Cardiac septum (tissue), 1 donor: ENCODE data around the gene PSD2. TPM values are rescaled to one million over a fixed set of nuclear protein-coding genes. Genes with fewer than 3 reads are reported as not detected.

ENCODE experiments used
- DNase-seq: peaks from one replicate; pipeline ENCODE4 v3.0.0-alpha.2; 2020; ENCODE audit warnings: low spot score
- intact Hi-C: fragments of 100-400 bp; cut with DNase I; formaldehyde crosslinking; loops from one replicate; pipeline ENCODE4 v1.14.0; 2022
- total RNA-seq: library from RNA; stranded (reverse); fragmentation: NEBNext Ultra II Directional; extraction: Animal tissue kit (Norgen Biotek cat#: 25700); gene quantifications from one replicate; pipeline ENCODE4 v1.2.1, GENCODE V29; 2021
- donor health status: DM: no; HTN: no; CAD: no.

PSD2 gene
- total RNA-seq, 1 donor from 2014 or later = 0.08 TPM

- intact Hi-C loops = no loop called here
- DNase-seq = no peak
Measured at GRCh38 chr5:139847790-139848507, 52.3 kb downstream of the PSD2 start.

GRCh38 chr5:139848508-139849100, 53.0 kb downstream of the PSD2 start:
- DNase-seq = no peak
- intact Hi-C loops = no loop called here

GRCh38 chr5:139849501-139849900, 53.9 kb downstream of the PSD2 start:
- intact Hi-C loops = no loop called here
- DNase-seq = no peak

DNA sequence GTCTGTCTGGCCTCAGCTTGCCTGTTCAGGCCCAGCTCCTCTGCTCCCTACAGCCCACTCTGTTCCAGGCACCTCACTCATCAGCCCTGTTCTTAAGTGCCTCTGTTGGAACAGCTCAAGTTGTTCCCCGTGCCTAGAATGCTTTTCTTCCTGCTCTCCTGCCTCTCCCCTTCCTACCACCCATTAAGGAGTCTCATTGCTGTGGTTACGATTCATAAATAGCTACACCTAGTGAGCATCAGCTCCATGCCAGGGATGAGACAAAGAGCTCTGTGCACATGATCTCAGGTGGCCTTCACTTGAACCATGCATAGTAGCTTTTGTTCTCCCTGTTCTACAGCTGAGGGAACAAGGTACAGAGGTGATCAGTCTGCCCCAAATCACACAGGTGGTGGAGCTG, 54.3 kb downstream of the PSD2 start:
- intact Hi-C loops = no loop called here

DNA sequence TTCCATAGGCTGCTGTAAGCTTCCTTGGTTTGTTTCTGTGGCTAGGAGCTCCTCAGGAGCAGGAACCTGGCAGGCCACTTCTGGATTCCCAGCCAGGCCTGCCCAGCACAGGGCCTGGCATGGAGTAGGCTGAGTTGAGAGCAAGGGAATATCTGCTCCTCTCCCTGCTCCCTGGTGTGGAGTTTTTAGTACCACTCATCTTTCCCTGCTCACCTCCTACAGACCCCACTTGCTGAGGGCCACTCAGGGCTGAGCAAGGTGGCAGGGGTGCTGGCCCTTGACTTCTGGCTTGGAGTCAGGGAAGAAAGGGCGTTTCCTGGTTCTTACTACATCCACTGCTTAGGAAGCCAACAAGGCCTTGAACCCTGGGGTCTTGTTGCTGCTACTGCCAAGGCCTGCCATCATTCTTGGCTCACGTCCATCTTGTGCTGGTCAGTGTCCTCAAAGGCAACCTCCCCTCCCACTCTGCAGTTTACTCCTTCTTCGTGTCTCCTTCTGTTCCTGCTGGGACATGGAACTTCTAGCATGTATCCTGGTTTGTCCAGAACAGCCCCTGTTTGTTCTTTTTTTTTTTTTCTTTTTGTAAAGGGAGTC, 54.9 kb downstream of the PSD2 start:
- no peak for DNase-seq
- intact Hi-C loops = no loop called here

More for the DNA sequence above, 54.3 kb downstream of the PSD2 start:
- DNase-seq = no peak

DNA sequence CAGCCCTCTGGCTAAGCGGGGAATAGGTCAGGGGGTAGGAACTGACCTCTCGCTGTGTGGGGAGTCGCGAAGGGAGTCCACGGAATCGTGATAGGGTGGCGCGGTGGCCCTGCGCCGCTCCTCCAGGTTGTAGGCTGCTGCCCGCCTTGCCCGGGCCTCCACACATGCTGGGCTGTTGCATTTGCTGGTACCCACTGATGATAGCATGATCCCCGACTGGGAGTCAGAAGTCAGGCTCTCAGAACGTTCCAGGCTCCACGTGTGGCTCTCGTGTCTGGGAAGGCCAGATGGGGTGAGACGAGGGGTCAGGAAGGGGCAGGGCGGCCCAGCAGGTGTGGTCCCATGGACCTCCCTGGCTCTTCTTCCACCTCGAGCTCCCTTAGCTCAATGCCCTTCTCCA, 56.0 kb downstream of the PSD2 start:
- intact Hi-C loops = no loop called here
- peak; percentile 59 for DNase-seq

DNA sequence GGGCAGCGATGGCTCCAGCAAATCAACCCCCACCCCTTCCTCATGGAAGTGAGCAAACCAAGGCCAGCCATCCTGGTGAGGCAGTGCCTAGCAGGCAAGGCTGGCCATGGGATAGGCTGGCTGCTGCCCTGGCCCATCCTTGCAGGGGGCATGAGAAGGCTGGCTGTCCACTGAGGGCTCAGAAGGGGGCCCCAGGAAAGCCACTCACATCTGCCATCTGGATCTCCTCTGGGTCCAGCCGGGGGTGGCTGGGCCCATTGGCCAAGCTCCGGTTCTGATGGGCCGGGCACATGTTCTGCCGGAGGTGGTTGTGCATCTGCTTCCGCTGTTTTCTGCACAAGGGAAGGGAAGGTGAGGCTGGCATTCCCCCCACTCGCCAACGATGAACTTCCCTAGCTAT, 57.1 kb downstream of the PSD2 start:
- intact Hi-C loops = no loop called here
- DNase-seq = no peak

DNA sequence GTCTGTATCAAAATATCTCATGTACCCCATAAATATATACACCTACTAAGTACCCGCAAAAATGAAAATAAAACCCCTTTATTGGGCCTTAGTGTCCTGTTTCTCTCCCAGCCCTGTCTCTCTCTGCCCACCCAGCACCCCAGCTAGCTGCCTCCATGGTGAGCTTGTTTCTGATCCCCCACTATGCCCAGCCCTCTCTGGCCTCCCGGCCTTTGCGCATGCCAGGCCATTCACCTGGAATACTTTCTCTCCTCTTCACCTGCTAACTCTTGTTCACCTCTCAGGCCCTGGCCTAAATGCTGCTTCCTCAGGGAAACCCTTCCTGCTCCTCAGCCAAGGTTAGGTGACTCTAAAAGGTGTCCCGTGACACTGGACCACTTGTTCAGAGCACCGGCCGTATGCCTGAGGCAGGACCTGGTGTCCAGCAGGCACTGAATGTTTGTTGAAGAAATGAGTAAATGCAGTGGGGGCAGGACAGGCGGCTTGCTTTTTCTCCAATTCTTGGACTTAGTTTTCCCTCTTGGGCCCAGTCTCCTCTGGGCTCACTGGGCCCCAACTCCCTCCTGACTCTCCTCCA, 58.5 kb downstream of the PSD2 start:
- DNase-seq = no peak
- intact Hi-C loops = no loop called here

- no peak for DNase-seq
- intact Hi-C loops = no loop called here
Measured at GRCh38 chr5:139854953-139855352, 59.3 kb downstream of the PSD2 start.

DNA sequence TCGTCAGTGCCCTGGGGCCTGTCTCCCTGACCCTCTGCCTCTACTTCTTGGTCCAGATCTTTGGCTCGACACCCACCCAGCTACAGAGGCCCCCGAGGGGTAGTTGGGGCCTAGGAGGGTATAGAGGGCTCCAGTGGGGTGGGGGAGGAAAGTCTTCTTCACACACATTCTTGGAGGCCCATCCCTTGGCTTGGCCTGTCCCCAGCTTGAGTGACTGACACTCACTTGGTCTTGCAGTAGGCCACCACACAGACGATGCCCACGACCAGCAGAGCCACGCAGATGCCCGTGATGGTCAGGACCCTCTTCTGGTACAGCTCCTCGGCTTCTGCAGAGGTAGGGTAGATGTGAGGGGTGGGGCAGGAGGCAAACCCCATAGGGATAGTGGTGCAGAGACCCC, 59.8 kb downstream of the PSD2 start:
- no peak for DNase-seq
- intact Hi-C loops = no loop called here

DNA sequence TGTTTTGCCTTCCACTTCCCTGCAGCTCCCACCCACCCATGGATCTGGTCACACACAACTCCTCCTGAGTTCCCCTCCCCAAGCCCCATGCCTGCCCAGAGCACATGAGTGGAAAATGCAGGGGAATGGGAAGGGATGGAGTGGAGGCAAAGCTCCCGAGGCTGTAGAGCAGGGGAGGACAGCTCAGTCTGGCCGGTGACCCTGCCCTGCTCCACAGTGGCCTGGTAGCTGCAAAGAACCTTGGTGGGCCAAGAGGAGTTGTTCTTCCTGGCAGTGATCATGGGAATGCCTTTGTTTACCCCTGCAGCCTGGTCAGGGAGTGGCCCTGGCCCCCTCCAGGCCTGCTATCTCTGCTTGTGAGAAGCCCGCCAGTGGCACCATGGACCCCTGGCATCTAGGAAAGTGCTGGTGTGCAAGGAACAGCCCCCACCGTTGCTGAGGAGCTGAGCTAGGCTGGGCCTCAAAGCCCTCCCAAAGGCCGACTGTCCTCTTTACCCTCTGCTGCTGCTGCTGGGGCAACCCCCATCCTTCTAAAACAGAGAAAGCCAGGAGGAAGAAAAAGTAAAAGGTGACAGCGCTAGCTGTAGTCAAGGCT, 60.4 kb downstream of the PSD2 start:
- intact Hi-C loops = no loop called here
- DNase-seq = no peak

DNA sequence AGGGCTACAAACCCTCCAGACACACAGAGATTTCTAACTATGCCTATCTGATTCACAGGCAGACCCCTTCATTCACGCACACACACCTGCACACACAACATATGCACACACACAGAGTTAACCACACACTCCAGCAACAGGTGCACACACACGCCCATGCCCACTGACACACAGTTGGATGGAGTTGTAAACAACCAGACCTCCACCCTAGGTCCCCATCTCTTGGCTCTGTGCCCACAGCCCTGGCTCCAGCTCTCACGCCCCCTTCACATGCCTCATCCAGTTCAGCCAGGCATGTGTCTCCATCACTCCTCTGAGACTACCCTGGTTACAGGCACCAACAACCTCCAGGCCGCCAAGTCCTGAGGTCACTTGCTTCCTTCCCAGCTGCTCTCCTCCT, 61.1 kb downstream of the PSD2 start:
- intact Hi-C loops = no loop called here
- no peak for DNase-seq

DNA sequence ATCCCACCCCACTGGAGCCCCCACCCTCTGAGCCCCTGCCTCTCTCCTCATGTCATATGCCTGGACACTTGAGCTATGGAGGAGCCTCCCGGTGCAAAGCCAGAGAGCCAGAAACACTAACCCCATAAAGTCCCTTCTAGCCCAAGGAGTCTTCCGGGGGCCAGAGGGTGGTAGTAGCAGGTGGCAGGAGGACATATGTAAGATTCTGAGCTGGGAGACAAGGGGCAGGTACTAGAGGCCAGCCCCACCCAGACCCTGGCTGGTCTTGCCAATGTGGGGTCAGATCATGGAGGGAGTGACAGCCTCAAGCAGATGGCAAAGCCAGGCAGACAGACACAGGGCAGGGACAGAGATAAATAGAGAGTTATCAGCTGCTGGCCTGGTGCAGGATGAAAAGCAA, 63.4 kb downstream of the PSD2 start:
- intact Hi-C loops = no loop called here
- DNase-seq = no peak

DNA sequence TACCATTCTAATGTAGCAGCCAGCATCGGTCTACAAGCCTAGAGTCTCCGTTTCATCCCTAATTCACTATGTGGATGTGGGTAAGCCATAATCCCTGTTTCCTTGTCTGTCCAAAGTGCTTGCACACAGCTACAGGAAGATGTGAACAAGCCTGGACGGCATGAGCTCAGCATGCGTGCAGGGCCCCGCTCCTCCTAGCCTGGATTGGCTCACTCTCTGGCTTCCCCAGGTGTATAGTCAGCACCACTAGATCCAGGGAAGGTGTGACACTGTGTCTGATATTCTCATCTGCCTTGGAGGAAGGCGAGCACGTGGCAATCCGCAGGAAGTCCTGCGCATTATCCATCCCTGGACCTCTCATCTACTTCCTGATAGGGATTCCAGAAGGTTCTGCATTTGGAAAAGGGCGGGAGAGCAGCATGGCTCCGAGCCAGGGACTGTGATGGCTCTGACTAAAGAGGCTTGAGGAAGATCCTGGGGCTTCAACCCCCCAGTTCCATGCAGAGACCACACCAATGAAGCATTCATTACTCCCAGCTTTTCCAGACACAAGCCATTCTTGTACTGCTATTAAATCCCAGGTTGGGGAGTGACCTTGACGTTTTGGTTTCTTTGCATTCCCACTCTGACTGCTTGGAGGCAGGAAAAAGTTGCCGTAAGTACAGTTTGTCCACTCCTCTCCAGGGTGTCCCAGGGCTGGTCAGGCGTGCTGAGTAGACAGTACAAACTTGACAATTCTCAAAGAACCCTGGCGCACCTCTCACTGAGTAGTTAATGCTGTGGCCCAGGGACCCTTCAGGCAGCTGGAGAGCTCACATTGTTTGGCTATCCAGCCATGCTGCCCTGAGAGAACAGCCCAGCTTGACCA, 65.6 kb downstream of the PSD2 start:
- DNase-seq = no peak
- intact Hi-C loops = loop anchor here (5.0 kb wide), 2 partner anchors 106 to 296 kb away; no protein-coding TSS in a partner anchor

GRCh38 chr5:139861889-139862207, 66.2 kb downstream of the PSD2 start:
- intact Hi-C loops = loop anchor here (5.0 kb wide), 2 partner anchors 105 to 295 kb away; no protein-coding TSS in a partner anchor
- DNase-seq = no peak

GRCh38 chr5:139862313-139862712, 66.7 kb downstream of the PSD2 start:
- no peak for DNase-seq
- intact Hi-C loops = loop anchor here (5.0 kb wide), 2 partner anchors 105 to 295 kb away; no protein-coding TSS in a partner anchor

- intact Hi-C loops = loop anchor here (5.0 kb wide), 2 partner anchors 104 to 294 kb away; no protein-coding TSS in a partner anchor
- no peak for DNase-seq
Measured at GRCh38 chr5:139862803-139863202, 67.2 kb downstream of the PSD2 start.

DNA sequence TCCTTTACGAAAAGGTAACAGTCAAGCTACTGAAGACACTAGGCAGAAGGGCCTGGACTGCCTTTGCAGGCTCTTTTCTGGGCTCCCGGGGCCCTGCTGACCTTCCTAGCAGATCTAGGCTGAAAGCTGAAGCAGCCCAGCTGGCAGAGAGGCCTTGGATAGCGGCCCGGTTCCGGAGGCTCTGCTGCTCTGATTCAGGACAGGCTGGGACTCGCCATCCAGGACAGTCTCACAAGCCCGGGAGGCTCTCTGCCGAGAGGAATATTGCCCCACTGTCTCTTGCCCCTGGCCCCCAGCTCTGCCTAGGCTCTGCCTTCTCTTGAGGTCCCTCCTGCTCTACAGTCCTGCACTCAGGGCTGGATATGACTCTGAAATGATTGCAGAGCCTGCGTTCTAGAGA, 67.8 kb downstream of the PSD2 start:
- intact Hi-C loops = loop anchor here (5.0 kb wide), 2 partner anchors 104 to 294 kb away; no protein-coding TSS in a partner anchor
- no peak for DNase-seq

GRCh38 chr5:139863855-139864558, 68.4 kb downstream of the PSD2 start:
- DNase-seq = no peak
- intact Hi-C loops = loop anchor here (1.0 to 5.0 kb wide), 3 partner anchors 77 to 293 kb away; no protein-coding TSS in a partner anchor
